Osteoblast (primary cell): ENCODE data around the gene TCF4. TPM values are rescaled to one million over a fixed set of nuclear protein-coding genes. Genes with fewer than 3 reads are reported as not detected.
"Not testable (repeated sequence)": the region's sequence is repeated elsewhere in the genome, so short reads cannot be mapped to it uniquely, and the experiment has no call there.

ENCODE experiments used
- DNase-seq: peaks from one replicate; pipeline ENCODE4 v3.0.0; 2011; ENCODE audit warnings: low spot score, mixed read lengths; ENCODE audit not compliant: insufficient read length; ENCODE audit errors: missing footprints
- H2AFZ ChIP-seq: 2 replicates; pipeline ENCODE4 v1.6.0; 2011; ENCODE audit warnings: mild to moderate bottlenecking, low read length
- H3K27ac ChIP-seq: 2 replicates; pipeline ENCODE4 v1.5.1; 2011; ENCODE audit warnings: mild to moderate bottlenecking, low read depth, low read length, moderate library complexity
- H3K27me3 ChIP-seq: 2 replicates; pipeline ENCODE4 v1.6.0; 2012; ENCODE audit warnings: mild to moderate bottlenecking, control low read depth, inconsistent platforms, low read length, moderate library complexity; ENCODE audit not compliant: insufficient read depth
- H3K36me3 ChIP-seq: 2 replicates; pipeline ENCODE4 v1.5.1; 2011; ENCODE audit warnings: mild to moderate bottlenecking, low read length, control low read depth, moderate library complexity; ENCODE audit not compliant: insufficient read depth
- H3K4me1 ChIP-seq: 2 replicates; pipeline ENCODE4 v1.5.1; 2011; ENCODE audit warnings: mild to moderate bottlenecking, low read length, control low read depth, moderate library complexity; ENCODE audit not compliant: insufficient read depth
- H3K4me2 ChIP-seq: 2 replicates; pipeline ENCODE4 v1.6.0; 2011; ENCODE audit warnings: mild to moderate bottlenecking, low read length; ENCODE audit not compliant: insufficient read depth
- H3K4me3 ChIP-seq: fragments of 200-600 bp; sonication (generic); 3 replicates; pipeline ENCODE4 v1.5.1; 2012; ENCODE audit warnings: mild to moderate bottlenecking, low read length, inconsistent platforms; ENCODE audit not compliant: insufficient read depth
- H3K79me2 ChIP-seq: 2 replicates; pipeline ENCODE4 v1.6.0; 2012; ENCODE audit warnings: mild to moderate bottlenecking, low read length, control low read depth, inconsistent platforms; ENCODE audit not compliant: insufficient read depth
- H3K9me3 ChIP-seq: 2 replicates; pipeline ENCODE4 v1.5.1; 2011; ENCODE audit warnings: low read depth, low read length, control low read depth
- H4K20me1 ChIP-seq: 2 replicates; pipeline ENCODE4 v1.6.0; 2012; ENCODE audit warnings: mild to moderate bottlenecking, low read length, control low read depth; ENCODE audit not compliant: insufficient read depth
- CTCF ChIP-seq: IDR thresholded peaks from 2 replicates; pipeline ENCODE4 v1.5.1; 2011; ENCODE audit warnings: mild to moderate bottlenecking, low read depth, low read length, moderate library complexity; ENCODE audit errors: extremely low read depth
- total RNA-seq: library from RNA; depleted of rRNA; stranded (reverse); fragments of >200 nt; gene quantifications from 2 replicates; pipeline ENCODE4 v1.2.3, GENCODE V29; 2012

TCF4 gene
- total RNA-seq, 1 donor, result 87.2 TPM

- peaks cover 34% of the 10 kb centered on the region for H3K79me2 ChIP-seq
- peaks cover 7% of the 10 kb centered on the region for H4K20me1 ChIP-seq
- H3K27me3 ChIP-seq, result no peaks in the 10 kb centered on the region
- no peaks in the 10 kb centered on the region for H3K4me1 ChIP-seq
- no peak for TF ChIP-seq CTCF
- no peak overlapping the region for H3K27ac ChIP-seq
- H3K4me3 ChIP-seq, result no peak overlapping the region
- no peak overlapping the region for H2AFZ ChIP-seq
- no peaks in the 10 kb centered on the region for H3K36me3 ChIP-seq
- DNase-seq, result no peak
- H3K4me2 ChIP-seq, result no peak overlapping the region
- no peaks in the 10 kb centered on the region for H3K9me3 ChIP-seq
Measured at GRCh38 chr18:55470826-55471225, 117.2 kb downstream of the TCF4 start.

GRCh38 chr18:55469134-55469533, 118.9 kb downstream of the TCF4 start:
- H3K79me2 ChIP-seq, result peaks cover 24% of the 10 kb centered on the region
- H3K4me1 ChIP-seq, H2AFZ ChIP-seq, DNase-seq, H3K27ac ChIP-seq, H3K9me3 ChIP-seq, H3K4me2 ChIP-seq, H3K4me3 ChIP-seq, H3K36me3 ChIP-seq, H3K27me3 ChIP-seq, H4K20me1 ChIP-seq: not testable (repeated sequence)

- no peak overlapping the region for H2AFZ ChIP-seq
- TF ChIP-seq CTCF, result no peak
- H3K79me2 ChIP-seq, result peaks cover 18% of the 10 kb centered on the region
Measured at GRCh38 chr18:55466789-55467188, 121.2 kb downstream of the TCF4 start.

GRCh38 chr18:55465313-55465712, 122.7 kb downstream of the TCF4 start:
- Histone ChIP-seq H3K27me3 (no peaks in the 10 kb centered on the region), H3K9me3 (no peaks in the 10 kb centered on the region), H3K4me2 (no peak overlapping the region), H3K27ac (no peak overlapping the region), H3K4me1 (no peaks in the 10 kb centered on the region), H3K79me2 (peaks cover 18% of the 10 kb centered on the region), H3K4me3 (no peak overlapping the region), H3K36me3 (peaks cover 10% of the 10 kb centered on the region), H4K20me1 (peaks cover 7% of the 10 kb centered on the region), H2AFZ (no peak overlapping the region)
- DNase-seq, result no peak
- no peak for TF ChIP-seq CTCF

More at GRCh38 chr18:55466789-55467188, 121.2 kb downstream of the TCF4 start:
- peaks cover 7% of the 10 kb centered on the region for H4K20me1 ChIP-seq
- H3K36me3 ChIP-seq, result peaks cover 5% of the 10 kb centered on the region
- H3K4me1 ChIP-seq, result no peaks in the 10 kb centered on the region
- H3K4me3 ChIP-seq, result no peak overlapping the region
- no peaks in the 10 kb centered on the region for H3K9me3 ChIP-seq
- H3K27me3 ChIP-seq, result no peaks in the 10 kb centered on the region
- H3K4me2 ChIP-seq, result no peak overlapping the region
- H3K27ac ChIP-seq, result no peak overlapping the region
- DNase-seq, result no peak

GRCh38 chr18:55464581-55464980, 123.4 kb downstream of the TCF4 start:
- peaks cover 19% of the 10 kb centered on the region for H3K79me2 ChIP-seq
- H3K4me1 ChIP-seq, result no peaks in the 10 kb centered on the region

More at GRCh38 chr18:55464581-55464980, 123.4 kb downstream of the TCF4 start:
- Histone ChIP-seq H2AFZ (no peak overlapping the region), H3K4me3 (no peak overlapping the region), H3K4me2 (no peak overlapping the region), H3K27ac (no peak overlapping the region), H3K36me3 (peaks cover 17% of the 10 kb centered on the region), H3K9me3 (no peaks in the 10 kb centered on the region), H3K27me3 (no peaks in the 10 kb centered on the region), H4K20me1 (peaks cover 7% of the 10 kb centered on the region)
- DNase-seq, result no peak
- TF ChIP-seq CTCF, result no peak
